Neural progenitor cell (in vitro differentiated cells): ENCODE measurements around the gene ADGRF1. TPM values are rescaled to one million over a fixed set of nuclear protein-coding genes. Genes with fewer than 3 reads are reported as not detected.
"Not testable (repeated sequence)": the region's sequence is repeated elsewhere in the genome, so short reads cannot be mapped to it uniquely, and the experiment has no call there.

ENCODE experiments used
- DNase-seq: peaks from one replicate; pipeline ENCODE4 v3.0.0-alpha.2; 2016; ENCODE audit warnings: low spot score
- H2AFZ ChIP-seq: fragments of 200-600 bp; sonication (generic); replicated peaks from 2 replicates; pipeline ENCODE4 v1.6.1; 2016; ENCODE audit warnings: antibody characterized with exemption
- H3F3A ChIP-seq: fragments of 200-600 bp; sonication (generic); 2 replicates; pipeline ENCODE4 v1.6.1; 2016; ENCODE audit warnings: antibody characterized with exemption, low read depth
- H3K27ac ChIP-seq: fragments of 200-600 bp; sonication (generic); 2 replicates; pipeline ENCODE4 v1.5.1; 2016; ENCODE audit warnings: mild to moderate bottlenecking
- H3K27me3 ChIP-seq: fragments of 200-600 bp; sonication (generic); 2 replicates; pipeline ENCODE4 v1.6.1; 2016; ENCODE audit warnings: mild to moderate bottlenecking, moderate library complexity
- H3K36me3 ChIP-seq: fragments of 200-600 bp; sonication (generic); 2 replicates; pipeline ENCODE4 v1.5.1; 2016
- H3K4me1 ChIP-seq: fragments of 200-600 bp; sonication (generic); 2 replicates; pipeline ENCODE4 v1.6.1; 2016; ENCODE audit warnings: mixed run types
- H3K4me2 ChIP-seq: fragments of 200-600 bp; sonication (generic); 2 replicates; pipeline ENCODE4 v1.6.1; 2016
- H3K4me3 ChIP-seq: fragments of 200-600 bp; sonication (generic); 2 replicates; pipeline ENCODE4 v1.5.1; 2016
- H3K79me2 ChIP-seq: fragments of 200-600 bp; sonication (generic); 2 replicates; pipeline ENCODE4 v1.6.1; 2016; ENCODE audit warnings: low read depth
- H3K9ac ChIP-seq: fragments of 200-600 bp; sonication (generic); 2 replicates; pipeline ENCODE4 v1.6.1; 2016
- H3K9me3 ChIP-seq: fragments of 200-600 bp; sonication (generic); 2 replicates; pipeline ENCODE4 v1.5.1; 2016; ENCODE audit warnings: low read depth
- H4K20me1 ChIP-seq: fragments of 200-600 bp; sonication (generic); 2 replicates; pipeline ENCODE4 v1.6.1; 2016; ENCODE audit warnings: low read depth
- H3K27ac Mint-ChIP-seq: 3 replicates; pipeline ENCODE4 v1.8.0; 2021; ENCODE audit warnings: mixed read lengths
- H3K27me3 Mint-ChIP-seq: 2 replicates; pipeline ENCODE4 v1.8.0; 2022; ENCODE audit warnings: low read depth, mild to moderate bottlenecking, inconsistent platforms, moderate library complexity, mixed read lengths; ENCODE audit not compliant: insufficient read depth
- H3K36me3 Mint-ChIP-seq: 3 replicates; pipeline ENCODE4 v1.8.0; 2021; ENCODE audit warnings: mixed read lengths
- H3K4me1 Mint-ChIP-seq: 3 replicates; pipeline ENCODE4 v1.8.0; 2021; ENCODE audit warnings: mixed read lengths
- H3K4me3 Mint-ChIP-seq: 3 replicates; pipeline ENCODE4 v1.8.0; 2021; ENCODE audit warnings: mild to moderate bottlenecking, moderate library complexity, mixed read lengths
- H3K9me3 Mint-ChIP-seq: 3 replicates; pipeline ENCODE4 v1.8.0; 2020; ENCODE audit warnings: mixed read lengths
- EZH2 ChIP-seq: fragments of 200-600 bp; sonication (generic); IDR thresholded peaks from 2 replicates; pipeline ENCODE4 v1.6.1; 2017; ENCODE audit warnings: antibody characterized with exemption, mild to moderate bottlenecking, moderate library complexity
- EZH2phosphoT487 ChIP-seq: fragments of 200-600 bp; sonication (generic); IDR thresholded peaks from 2 replicates; pipeline ENCODE4 v1.6.1; 2017; ENCODE audit warnings: antibody characterized with exemption
- total RNA-seq: library from RNA; depleted of rRNA; stranded (reverse); fragments of >200 nt; gene quantifications from 2 replicates; pipeline ENCODE4 v1.2.3, GENCODE V29; 2015; ENCODE audit warnings: low replicate concordance
- TF ChIP-seq, protein P1 (sequence below): fragments of 200-600 bp; sonication (generic); IDR thresholded peaks from 2 replicates; pipeline ENCODE4 v1.5.1; 2017; ENCODE audit warnings: antibody characterized with exemption, mild to moderate bottlenecking

Gene ADGRF1
- total RNA-seq, 1 donor from 2014 or later, result not detected

DNA sequence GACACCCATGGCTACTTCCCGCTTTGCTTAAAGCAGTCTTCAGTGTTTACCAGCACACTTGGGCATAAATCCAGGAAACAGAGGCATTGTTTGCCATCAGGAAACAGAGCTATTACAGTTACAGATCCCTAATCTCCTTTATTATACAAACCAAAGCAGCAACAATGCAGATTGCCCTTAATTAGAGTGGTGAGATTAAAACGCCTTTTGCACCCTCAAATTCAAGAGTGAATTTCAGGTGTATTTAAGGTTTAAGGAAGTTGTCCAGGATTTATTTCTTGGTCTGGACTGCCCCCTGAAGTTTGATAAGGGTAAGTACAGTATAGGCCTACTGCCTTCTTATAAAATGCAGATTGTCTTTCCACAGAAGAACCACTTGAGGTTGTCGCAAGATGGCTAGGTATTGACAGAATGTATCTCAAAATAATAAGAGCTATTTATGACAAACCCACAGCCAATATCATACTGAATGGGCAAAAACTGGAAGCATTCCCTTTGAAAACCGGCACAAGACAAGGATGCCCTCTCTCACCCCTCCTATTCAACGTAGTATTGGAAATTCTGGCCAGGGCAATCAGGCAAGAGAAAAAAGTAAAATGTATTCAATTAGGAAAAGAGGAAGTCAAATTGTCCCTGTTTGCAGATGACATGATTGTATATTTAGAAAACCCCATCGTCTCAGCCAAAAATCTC lies 51.2 kb downstream of the ADGRF1 start:
- H3K27me3 ChIP-seq, H3K4me1 ChIP-seq, H3K4me2 ChIP-seq, H3K36me3 ChIP-seq, H3K4me3 ChIP-seq, H3K36me3 Mint-ChIP-seq, H3K27me3 Mint-ChIP-seq, H4K20me1 ChIP-seq, H3K79me2 ChIP-seq, H3K27ac ChIP-seq, H2AFZ ChIP-seq, H3K4me3 Mint-ChIP-seq, H3K9ac ChIP-seq, H3K9me3 Mint-ChIP-seq, H3K4me1 Mint-ChIP-seq, H3K27ac Mint-ChIP-seq, H3F3A ChIP-seq, H3K9me3 ChIP-seq: not testable (repeated sequence)
- TF ChIP-seq, protein P1, sequence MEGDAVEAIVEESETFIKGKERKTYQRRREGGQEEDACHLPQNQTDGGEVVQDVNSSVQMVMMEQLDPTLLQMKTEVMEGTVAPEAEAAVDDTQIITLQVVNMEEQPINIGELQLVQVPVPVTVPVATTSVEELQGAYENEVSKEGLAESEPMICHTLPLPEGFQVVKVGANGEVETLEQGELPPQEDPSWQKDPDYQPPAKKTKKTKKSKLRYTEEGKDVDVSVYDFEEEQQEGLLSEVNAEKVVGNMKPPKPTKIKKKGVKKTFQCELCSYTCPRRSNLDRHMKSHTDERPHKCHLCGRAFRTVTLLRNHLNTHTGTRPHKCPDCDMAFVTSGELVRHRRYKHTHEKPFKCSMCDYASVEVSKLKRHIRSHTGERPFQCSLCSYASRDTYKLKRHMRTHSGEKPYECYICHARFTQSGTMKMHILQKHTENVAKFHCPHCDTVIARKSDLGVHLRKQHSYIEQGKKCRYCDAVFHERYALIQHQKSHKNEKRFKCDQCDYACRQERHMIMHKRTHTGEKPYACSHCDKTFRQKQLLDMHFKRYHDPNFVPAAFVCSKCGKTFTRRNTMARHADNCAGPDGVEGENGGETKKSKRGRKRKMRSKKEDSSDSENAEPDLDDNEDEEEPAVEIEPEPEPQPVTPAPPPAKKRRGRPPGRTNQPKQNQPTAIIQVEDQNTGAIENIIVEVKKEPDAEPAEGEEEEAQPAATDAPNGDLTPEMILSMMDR, result peak; percentile 84
- peak; percentile 56 for DNase-seq

GRCh38 chr6:46990031-46990644 lies 52.0 kb downstream of the ADGRF1 start:
- no peaks in the 10 kb centered on the region for H3K4me1 Mint-ChIP-seq
- no peaks in the 10 kb centered on the region for H3K36me3 Mint-ChIP-seq
- H3K27ac ChIP-seq, result no peak overlapping the region
- H3F3A ChIP-seq, result no peaks in the 10 kb centered on the region
- no peaks in the 10 kb centered on the region for H3K9me3 ChIP-seq
- no peak overlapping the region for H3K4me3 ChIP-seq
- H3K4me3 Mint-ChIP-seq, result no peak overlapping the region
- no peak overlapping the region for H3K4me2 ChIP-seq
- no peaks in the 10 kb centered on the region for H3K36me3 ChIP-seq
- no peaks in the 10 kb centered on the region for H3K27me3 ChIP-seq
- no peak overlapping the region for H3K27ac Mint-ChIP-seq
- no peaks in the 10 kb centered on the region for H3K9me3 Mint-ChIP-seq
- H2AFZ ChIP-seq, result no peak overlapping the region
- DNase-seq, result no peak
- no peaks in the 10 kb centered on the region for H3K4me1 ChIP-seq
- H3K27me3 Mint-ChIP-seq, result peaks cover 3% of the 10 kb centered on the region
- H4K20me1 ChIP-seq, result no peaks in the 10 kb centered on the region
- H3K79me2 ChIP-seq, result no peaks in the 10 kb centered on the region
- TF ChIP-seq, protein P1, result no peak
- TF ChIP-seq EZH2phosphoT487 (no peak), EZH2 (no peak)
- no peak overlapping the region for H3K9ac ChIP-seq

GRCh38 chr6:46989398-46989797 lies 52.7 kb downstream of the ADGRF1 start:
- no peaks in the 10 kb centered on the region for H3K36me3 ChIP-seq
- no peak for DNase-seq
- no peak overlapping the region for H2AFZ ChIP-seq
- H3K9me3 ChIP-seq, result no peaks in the 10 kb centered on the region
- TF ChIP-seq EZH2 (no peak), EZH2phosphoT487 (no peak)
- TF ChIP-seq, protein P1, result no peak
- no peaks in the 10 kb centered on the region for H3K4me1 Mint-ChIP-seq
- no peaks in the 10 kb centered on the region for H3F3A ChIP-seq
- H3K79me2 ChIP-seq, result no peaks in the 10 kb centered on the region
- H3K9me3 Mint-ChIP-seq, result no peaks in the 10 kb centered on the region
- no peak overlapping the region for H3K27ac Mint-ChIP-seq
- peaks cover 3% of the 10 kb centered on the region for H3K27me3 Mint-ChIP-seq
- H3K36me3 Mint-ChIP-seq, result no peaks in the 10 kb centered on the region
- no peaks in the 10 kb centered on the region for H3K4me1 ChIP-seq
- H4K20me1 ChIP-seq, result no peaks in the 10 kb centered on the region
- no peak overlapping the region for H3K4me3 ChIP-seq
- H3K4me3 Mint-ChIP-seq, result no peak overlapping the region
- no peak overlapping the region for H3K27ac ChIP-seq
- no peak overlapping the region for H3K9ac ChIP-seq
- H3K4me2 ChIP-seq, result no peak overlapping the region
- no peaks in the 10 kb centered on the region for H3K27me3 ChIP-seq
